Osteocyte (in vitro differentiated cells): ENCODE results near the gene SELENOP. TPM values are rescaled to one million over a fixed set of nuclear protein-coding genes. Genes with fewer than 3 reads are reported as not detected.

ENCODE experiments used
- DNase-seq: peaks from one replicate; pipeline ENCODE4 v3.0.0; 2021; ENCODE audit warnings: mixed read lengths; ENCODE audit not compliant: unreplicated experiment; ENCODE audit errors: extremely low spot score
- H3K27ac Mint-ChIP-seq: one replicate; pipeline ENCODE4 v1.8.0; 2021; ENCODE audit warnings: mild to moderate bottlenecking, mixed read lengths; ENCODE audit not compliant: unreplicated experiment
- H3K27me3 Mint-ChIP-seq: one replicate; pipeline ENCODE4 v1.8.0; 2021; ENCODE audit warnings: mixed read lengths; ENCODE audit not compliant: unreplicated experiment
- H3K36me3 Mint-ChIP-seq: one replicate; pipeline ENCODE4 v1.8.0; 2021; ENCODE audit warnings: mixed read lengths; ENCODE audit not compliant: unreplicated experiment
- H3K4me1 Mint-ChIP-seq: one replicate; pipeline ENCODE4 v1.8.0; 2021; ENCODE audit warnings: mixed read lengths; ENCODE audit not compliant: unreplicated experiment
- H3K4me3 Mint-ChIP-seq: one replicate; pipeline ENCODE4 v1.8.0; 2021; ENCODE audit warnings: mild to moderate bottlenecking, moderate library complexity, mixed read lengths; ENCODE audit not compliant: unreplicated experiment
- H3K9me3 Mint-ChIP-seq: one replicate; pipeline ENCODE4 v1.8.0; 2021; ENCODE audit warnings: mixed read lengths; ENCODE audit not compliant: unreplicated experiment
- CTCF ChIP-seq: fragments of 200-600 bp; sonication (generic); IDR thresholded peaks from 2 replicates; pipeline ENCODE4 v1.5.0; 2021; ENCODE audit warnings: antibody characterized with exemption, mild to moderate bottlenecking, moderate library complexity
- total RNA-seq: library from RNA; stranded (reverse); gene quantifications from 2 replicates; pipeline ENCODE4 v1.2.1, GENCODE V29; 2021

Gene SELENOP
- total RNA-seq, 1 donor from 2014 or later: 55.8 TPM

- TF ChIP-seq CTCF: no peak
- peaks cover under 1% of the 10 kb centered on the region for H3K9me3 Mint-ChIP-seq
- H3K4me3 Mint-ChIP-seq: no peak overlapping the region
- no peak for DNase-seq
- H3K36me3 Mint-ChIP-seq: no peaks in the 10 kb centered on the region
- H3K27ac Mint-ChIP-seq: no peak overlapping the region
- peaks cover 39% of the 10 kb centered on the region for H3K27me3 Mint-ChIP-seq
- H3K4me1 Mint-ChIP-seq: no peaks in the 10 kb centered on the region
Observed at GRCh38 chr5:42779083-42779482, 32.6 kb downstream of the SELENOP start.

GRCh38 chr5:42772265-42772993 is 39.3 kb downstream of the SELENOP start:
- TF ChIP-seq CTCF: no peak
- Mint-ChIP-seq H3K4me3 (no peak overlapping the region), H3K36me3 (no peaks in the 10 kb centered on the region), H3K27me3 (peaks cover 44% of the 10 kb centered on the region), H3K9me3 (peaks cover 4% of the 10 kb centered on the region), H3K4me1 (no peaks in the 10 kb centered on the region), H3K27ac (no peak overlapping the region)
- no peak for DNase-seq

GRCh38 chr5:42770003-42770402 is 41.7 kb downstream of the SELENOP start:
- TF ChIP-seq CTCF: no peak
- Mint-ChIP-seq H3K9me3 (peaks cover 4% of the 10 kb centered on the region), H3K27me3 (peaks cover 44% of the 10 kb centered on the region), H3K27ac (no peak overlapping the region), H3K4me3 (no peak overlapping the region), H3K4me1 (no peaks in the 10 kb centered on the region), H3K36me3 (no peaks in the 10 kb centered on the region)
- DNase-seq: no peak

GRCh38 chr5:42768106-42768504 is 43.6 kb downstream of the SELENOP start:
- no peak for DNase-seq
- Mint-ChIP-seq H3K27ac (no peak overlapping the region), H3K4me1 (no peaks in the 10 kb centered on the region), H3K27me3 (peaks cover 39% of the 10 kb centered on the region), H3K4me3 (no peak overlapping the region), H3K36me3 (no peaks in the 10 kb centered on the region), H3K9me3 (peaks cover 4% of the 10 kb centered on the region)
- TF ChIP-seq CTCF: no peak

GRCh38 chr5:42767491-42768105 is 44.1 kb downstream of the SELENOP start:
- H3K36me3 Mint-ChIP-seq: no peaks in the 10 kb centered on the region
- no peak for DNase-seq
- peak; percentile 60 for TF ChIP-seq CTCF
- no peak overlapping the region for H3K4me3 Mint-ChIP-seq
- H3K27me3 Mint-ChIP-seq: peaks cover 35% of the 10 kb centered on the region
- H3K4me1 Mint-ChIP-seq: no peaks in the 10 kb centered on the region
- H3K9me3 Mint-ChIP-seq: peaks cover 4% of the 10 kb centered on the region
- no peak overlapping the region for H3K27ac Mint-ChIP-seq
